Measurements from ENCODE around the gene SMIM23. TPM values are rescaled to one million over a fixed set of nuclear protein-coding genes. Genes with fewer than 3 reads are reported as not detected.

Gene SMIM23
- total RNA-seq, 1 donor from 2014 or later: not detected

DNA sequence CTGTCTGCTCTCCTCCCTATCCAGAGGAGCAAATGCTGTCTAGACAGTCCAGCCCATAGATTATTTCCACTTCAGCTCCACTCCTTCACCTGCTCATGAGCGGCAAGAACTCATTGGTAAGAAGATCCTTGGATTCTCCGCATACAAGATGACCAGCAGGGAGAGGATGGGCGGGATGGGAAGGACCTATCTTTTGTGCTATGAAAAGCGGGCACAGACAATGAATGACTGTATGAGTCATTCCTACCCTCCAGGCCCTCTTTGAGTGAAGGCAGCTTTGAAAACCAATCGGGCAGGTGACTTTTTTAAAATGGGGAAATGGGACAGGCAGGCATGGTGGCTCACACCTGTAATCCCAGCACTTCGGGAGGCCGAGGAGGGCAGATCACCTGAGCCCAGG, 49.4 kb downstream of the SMIM23 start:
- H3K27ac Mint-ChIP-seq: no peak overlapping the region
- no peaks in the 10 kb centered on the region for H3K9me3 Mint-ChIP-seq
- H3K27me3 Mint-ChIP-seq (ENCODE audit: insufficient read depth): peaks cover 2% of the 10 kb centered on the region
- no peaks in the 10 kb centered on the region for H3K36me3 Mint-ChIP-seq (ENCODE audit: low read depth)
- H3K4me1 Mint-ChIP-seq (ENCODE audit: low read depth): no peaks in the 10 kb centered on the region
- H3K4me3 Mint-ChIP-seq: no peak overlapping the region
- intact Hi-C loops (cut with micrococcal nuclease): no loop called here
- no peak for DNase-seq (ENCODE audit: low spot score)

DNA sequence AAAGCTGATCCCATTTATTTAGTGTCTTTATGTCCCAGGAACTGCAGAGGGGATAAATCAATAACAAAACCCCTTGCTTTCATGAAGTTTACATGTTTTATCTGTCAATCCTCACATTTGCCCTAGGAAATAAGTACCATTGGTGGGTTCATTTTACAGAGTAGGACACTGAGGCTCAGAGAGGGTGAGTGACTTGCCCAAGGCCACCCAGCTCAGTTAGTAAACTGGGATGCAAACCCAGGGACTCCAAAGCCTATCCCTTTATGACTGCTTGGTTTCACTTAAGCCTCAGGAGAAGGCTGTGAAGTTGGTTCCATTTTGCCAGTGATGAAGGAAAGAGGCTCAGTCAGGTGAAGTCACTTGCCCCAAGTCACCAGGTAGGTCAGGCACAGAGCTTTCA, 51.9 kb downstream of the SMIM23 start:
- intact Hi-C loops (cut with micrococcal nuclease): no loop called here
- Mint-ChIP-seq H3K4me3 (no peak overlapping the region), H3K9me3 (no peaks in the 10 kb centered on the region), H3K36me3 (ENCODE audit: low read depth) (no peaks in the 10 kb centered on the region), H3K4me1 (ENCODE audit: low read depth) (no peaks in the 10 kb centered on the region), H3K27ac (no peak overlapping the region), H3K27me3 (ENCODE audit: insufficient read depth) (peaks cover 2% of the 10 kb centered on the region)
- no peak for DNase-seq (ENCODE audit: low spot score)

DNA sequence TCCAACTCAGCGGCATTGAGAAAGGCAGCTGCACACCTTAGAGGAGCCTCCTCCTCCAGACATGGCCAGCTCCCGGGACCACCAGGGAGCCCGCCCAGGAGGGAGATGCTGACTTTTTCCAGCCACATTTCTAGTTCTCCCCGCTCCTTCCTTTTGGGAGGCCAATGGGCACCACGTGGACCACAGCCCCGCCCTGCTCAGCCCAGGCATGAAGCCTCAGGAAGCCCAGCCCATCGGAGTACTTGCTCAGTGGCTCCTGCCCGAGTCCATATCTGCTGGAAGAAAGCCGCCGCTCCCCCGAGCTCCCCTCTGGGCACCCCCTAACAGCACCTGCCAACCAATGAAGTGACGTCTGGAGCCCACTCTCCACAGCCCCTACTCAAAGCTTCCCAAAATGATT, 52.4 kb downstream of the SMIM23 start:
- H3K4me3 Mint-ChIP-seq: no peak overlapping the region
- no peak for DNase-seq (ENCODE audit: low spot score)
- H3K9me3 Mint-ChIP-seq: no peaks in the 10 kb centered on the region
- intact Hi-C loops (cut with micrococcal nuclease): no loop called here
- no peak overlapping the region for H3K27ac Mint-ChIP-seq
- H3K4me1 Mint-ChIP-seq (ENCODE audit: low read depth): no peaks in the 10 kb centered on the region
- no peaks in the 10 kb centered on the region for H3K36me3 Mint-ChIP-seq (ENCODE audit: low read depth)
- H3K27me3 Mint-ChIP-seq (ENCODE audit: insufficient read depth): peaks cover 2% of the 10 kb centered on the region

DNA sequence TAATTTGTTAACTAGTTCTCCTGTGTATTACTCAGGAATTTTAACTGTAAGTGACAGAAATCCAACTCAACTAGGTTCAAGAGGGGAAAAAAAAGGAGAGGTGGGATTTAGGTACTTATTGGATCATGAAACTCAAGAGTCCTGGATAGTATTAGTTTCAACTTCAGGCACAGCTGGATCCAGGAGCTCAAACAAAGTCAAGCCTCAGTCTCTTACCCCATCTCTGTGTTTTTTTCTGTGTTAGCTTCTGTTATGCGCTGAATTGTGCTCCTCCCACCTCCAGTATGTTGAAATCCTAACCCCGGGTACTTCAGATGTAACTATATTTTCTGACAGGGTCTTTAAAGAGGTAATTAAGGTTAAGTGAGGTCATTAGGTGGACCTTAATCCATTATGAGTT, 53.5 kb downstream of the SMIM23 start:
- H3K27ac Mint-ChIP-seq: no peak overlapping the region
- no peaks in the 10 kb centered on the region for H3K4me1 Mint-ChIP-seq (ENCODE audit: low read depth)
- no peaks in the 10 kb centered on the region for H3K36me3 Mint-ChIP-seq (ENCODE audit: low read depth)
- peaks cover 2% of the 10 kb centered on the region for H3K27me3 Mint-ChIP-seq (ENCODE audit: insufficient read depth)
- H3K4me3 Mint-ChIP-seq: no peak overlapping the region
- DNase-seq (ENCODE audit: low spot score): no peak
- intact Hi-C loops (cut with micrococcal nuclease): no loop called here
- H3K9me3 Mint-ChIP-seq: no peaks in the 10 kb centered on the region

DNA sequence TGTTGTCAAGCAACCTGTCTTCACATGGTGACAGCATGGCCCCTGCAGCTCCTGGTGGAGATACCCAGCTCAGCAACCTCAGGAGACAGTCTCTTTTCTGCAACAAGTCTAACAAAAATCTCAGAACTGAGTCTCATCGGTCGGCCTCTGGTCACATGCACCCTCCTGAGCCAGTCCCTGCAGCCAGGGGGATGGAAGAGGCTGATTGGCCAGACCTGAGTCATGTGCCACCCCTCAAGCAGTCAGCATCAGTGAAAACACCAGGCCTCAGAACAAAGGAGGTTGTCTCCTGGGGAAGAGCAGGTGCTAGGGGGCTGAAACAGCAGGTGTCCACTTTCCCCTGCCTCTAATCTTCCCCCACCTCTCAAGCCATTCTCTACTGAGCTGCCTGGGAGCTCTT, 54.4 kb downstream of the SMIM23 start:
- H3K27ac Mint-ChIP-seq: no peak overlapping the region
- H3K4me3 Mint-ChIP-seq: no peak overlapping the region
- no peaks in the 10 kb centered on the region for H3K9me3 Mint-ChIP-seq
- H3K27me3 Mint-ChIP-seq (ENCODE audit: insufficient read depth): peaks cover 1% of the 10 kb centered on the region
- no peak for DNase-seq (ENCODE audit: low spot score)
- no peaks in the 10 kb centered on the region for H3K36me3 Mint-ChIP-seq (ENCODE audit: low read depth)
- H3K4me1 Mint-ChIP-seq (ENCODE audit: low read depth): no peaks in the 10 kb centered on the region
- intact Hi-C loops (cut with micrococcal nuclease): no loop called here

Other genes with a start within 250 kb of the SMIM23 start
- gene FBXW11, start 220.8 kb downstream of the SMIM23 start, total RNA-seq: 55.6 and 57.9 TPM in 2 replicates